SK-MEL-5 (cell line): ENCODE measurements around the gene KCNJ6. TPM values are rescaled to one million over a fixed set of nuclear protein-coding genes. Genes with fewer than 3 reads are reported as not detected.
"Not testable (repeated sequence)": the region's sequence is repeated elsewhere in the genome, so short reads cannot be mapped to it uniquely, and the experiment has no call there.

Source experiments
- DNase-seq: peaks from one replicate; pipeline ENCODE4 v3.0.0-alpha.2; 2016; ENCODE audit warnings: low read depth, low spot score
- in situ Hi-C: cut with HindIII; loops from 2 replicates; pipeline ENCODE4 v1.10.0; 2016; ENCODE audit warnings: low sequenced_read_pairs, high pct_unique_total_duplicates, low pct_unique_long_range_greater_than_20kb
- total RNA-seq: library from RNA; depleted of rRNA; stranded (reverse); fragments of >200 nt; shearing (Covaris generic); gene quantifications from 2 replicates; pipeline ENCODE4 v1.2.3, GENCODE V29; 2014

Gene KCNJ6
- total RNA-seq, 1 experiment from 2014 or later: not detected

DNA sequence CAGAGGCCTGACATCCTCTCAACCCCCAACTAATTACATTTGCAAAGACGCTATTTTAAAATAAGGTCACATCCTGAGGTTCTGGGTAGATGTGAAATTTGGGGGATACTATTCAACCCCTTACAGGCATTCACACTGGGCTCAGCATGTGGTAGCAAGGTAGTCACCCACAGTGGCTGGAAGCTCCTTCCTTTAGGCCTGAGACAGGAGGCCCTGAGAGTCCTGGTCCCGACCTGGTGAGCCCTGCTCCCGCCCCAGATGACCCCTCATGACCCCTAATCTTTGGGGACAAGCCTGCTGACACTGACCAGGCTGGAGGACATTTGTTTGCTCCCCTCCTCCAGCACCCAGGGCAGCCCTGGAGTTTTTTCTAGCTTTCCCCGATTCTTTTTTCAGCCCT lies 323.8 kb downstream of the KCNJ6 start:
- in situ Hi-C loops: no loop called here
- DNase-seq: no peak

DNA sequence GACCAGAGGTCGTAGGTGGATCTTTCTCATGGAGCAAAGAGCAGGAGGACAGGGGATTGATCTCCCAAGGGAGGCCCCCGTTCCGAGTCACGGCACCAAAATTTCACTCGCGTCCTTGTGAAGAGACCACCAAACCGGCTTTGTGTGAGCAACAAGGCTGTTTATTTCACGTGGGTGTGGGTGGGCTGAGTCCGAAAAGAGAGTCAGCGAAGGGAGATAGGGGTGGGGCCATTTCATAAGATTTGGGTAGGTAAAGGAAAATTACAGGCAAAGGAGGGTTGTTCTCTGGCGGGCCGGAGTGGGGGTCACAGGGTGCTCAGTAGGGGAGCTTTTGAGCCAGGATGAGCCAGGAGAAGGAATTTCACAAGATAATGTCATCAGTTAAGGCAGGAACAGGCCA lies 324.3 kb downstream of the KCNJ6 start:
- in situ Hi-C loops, DNase-seq: not testable (repeated sequence)

DNA sequence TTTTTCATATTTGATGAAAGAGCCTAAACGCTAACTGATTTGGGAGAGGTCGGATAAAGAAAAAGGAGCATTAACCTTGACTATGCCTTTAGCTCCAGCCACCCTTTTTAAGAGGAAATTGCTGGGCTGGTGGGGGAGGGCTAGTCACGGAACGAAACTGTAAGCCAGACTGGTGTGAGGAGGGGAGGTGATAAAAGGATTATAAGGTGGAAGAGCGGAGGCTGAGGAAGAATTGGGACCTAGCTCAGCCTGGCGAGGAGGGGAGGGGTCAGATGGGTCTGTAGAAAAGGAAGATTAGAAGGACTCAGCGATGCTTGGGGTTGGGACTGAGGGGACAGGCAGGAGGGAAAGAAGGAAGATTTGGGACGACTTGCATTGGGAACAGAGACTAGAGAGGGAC lies 325.4 kb downstream of the KCNJ6 start:
- DNase-seq, in situ Hi-C loops: not testable (repeated sequence)

DNA sequence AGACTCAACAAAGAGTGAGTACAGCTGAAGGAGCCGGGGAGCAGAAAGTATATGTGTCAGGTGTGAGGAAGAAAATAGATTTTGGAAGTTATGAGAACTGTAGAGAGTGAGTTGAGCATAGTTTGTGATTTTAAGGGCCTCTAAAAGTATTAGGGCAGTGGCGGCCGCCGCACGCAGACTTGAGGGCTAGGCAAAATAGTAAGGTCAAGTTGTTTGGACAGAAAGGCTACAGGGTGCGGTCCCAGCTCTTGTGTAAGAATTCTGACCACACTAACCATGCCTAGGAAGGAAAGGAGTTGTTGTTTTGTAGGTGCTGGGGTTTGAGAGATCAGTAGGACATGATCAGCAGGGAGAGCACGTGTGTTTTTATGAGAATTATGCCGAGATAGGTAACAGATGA lies 327.6 kb downstream of the KCNJ6 start:
- DNase-seq, in situ Hi-C loops: not testable (repeated sequence)

DNA sequence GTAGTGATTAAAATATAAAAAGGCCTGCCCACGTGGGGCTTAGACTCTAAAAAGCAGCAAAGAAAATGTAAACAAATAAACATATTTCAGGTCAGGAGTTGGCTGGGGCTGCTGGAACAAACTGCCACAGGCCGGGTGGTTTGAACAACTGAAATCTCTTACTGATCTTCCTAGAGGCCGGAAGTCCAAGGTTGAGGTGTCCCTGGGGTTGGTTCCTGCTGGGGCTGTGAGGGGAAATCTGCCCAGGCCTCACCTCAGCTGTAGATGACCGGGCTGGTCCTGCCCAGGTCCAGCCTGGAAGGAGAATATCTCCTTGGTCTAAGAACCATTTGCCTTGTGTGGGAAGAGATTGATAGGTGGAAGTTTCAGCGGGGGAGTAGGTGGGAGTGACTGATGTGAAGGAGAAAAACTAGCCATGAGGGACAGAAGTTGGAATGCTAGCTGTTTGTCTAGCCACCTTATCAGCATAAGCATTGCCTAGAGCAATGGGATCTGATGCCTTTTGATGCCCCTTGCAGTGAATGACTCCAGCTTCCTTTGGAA lies 328.6 kb downstream of the KCNJ6 start:
- no peak for DNase-seq
- in situ Hi-C loops: no loop called here

DNA sequence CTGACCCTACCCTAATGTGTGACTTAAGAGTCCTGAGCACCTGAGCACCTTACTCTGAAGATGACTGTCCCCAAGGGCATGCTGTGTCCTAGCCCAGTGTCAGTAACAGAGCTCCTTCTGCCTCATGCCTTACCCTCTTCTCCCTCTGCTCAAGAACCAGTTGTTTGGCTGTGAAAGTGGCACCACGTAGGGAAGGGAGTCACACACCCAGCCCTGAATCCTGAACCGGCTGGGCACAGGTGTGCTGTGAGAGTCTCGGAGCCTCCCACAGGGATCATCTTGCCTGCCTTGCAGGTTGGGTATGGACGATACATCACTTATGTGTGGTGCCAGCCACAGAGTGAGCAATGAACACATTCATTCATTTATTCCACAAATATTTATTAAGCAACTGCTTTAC lies 329.1 kb downstream of the KCNJ6 start:
- in situ Hi-C loops: no loop called here

DNA sequence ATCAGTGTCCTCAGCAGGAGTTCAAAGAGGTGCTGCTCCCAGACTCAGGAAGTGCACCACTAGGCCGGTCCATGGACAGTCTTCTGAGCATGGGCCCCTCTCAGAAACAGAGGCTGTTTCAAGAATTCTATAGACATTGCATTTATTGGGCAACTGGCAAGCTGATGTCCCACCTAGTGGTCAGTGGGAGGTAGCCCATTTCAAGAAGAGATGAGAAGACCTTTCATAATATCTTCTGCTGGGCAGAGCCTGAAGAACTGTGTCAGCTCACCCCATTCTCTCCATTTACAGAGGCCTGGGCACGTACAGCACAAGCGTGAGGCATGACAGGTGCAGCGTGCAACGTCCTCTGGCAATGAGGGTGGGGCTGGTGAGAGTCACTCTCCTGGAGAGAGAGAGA lies 333.7 kb downstream of the KCNJ6 start:
- DNase-seq: peak; percentile 66
- in situ Hi-C loops: no loop called here

More for the DNA sequence above, 329.1 kb downstream of the KCNJ6 start:
- DNase-seq: no peak

DNA sequence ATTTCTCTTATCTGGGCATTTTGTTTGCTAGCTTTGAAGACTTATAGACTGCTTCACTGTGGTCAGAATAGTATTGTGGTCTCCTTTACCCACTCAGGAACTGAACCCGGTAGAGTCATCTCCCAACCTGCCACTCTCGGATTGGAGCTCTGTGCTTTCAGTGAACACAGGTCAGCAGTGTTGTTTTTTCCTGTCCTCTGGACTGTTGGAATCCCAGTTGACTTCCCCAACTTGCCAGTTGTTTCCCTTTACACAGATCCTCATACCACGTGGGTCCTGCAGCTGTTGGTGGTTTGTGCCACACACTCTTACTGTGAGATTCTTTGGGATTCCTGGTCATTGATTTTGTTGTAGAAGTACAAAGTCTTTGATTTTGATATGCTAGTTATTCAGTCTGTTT lies 335.6 kb downstream of the KCNJ6 start:
- peak; percentile 1 for DNase-seq
- in situ Hi-C loops: no loop called here

DNA sequence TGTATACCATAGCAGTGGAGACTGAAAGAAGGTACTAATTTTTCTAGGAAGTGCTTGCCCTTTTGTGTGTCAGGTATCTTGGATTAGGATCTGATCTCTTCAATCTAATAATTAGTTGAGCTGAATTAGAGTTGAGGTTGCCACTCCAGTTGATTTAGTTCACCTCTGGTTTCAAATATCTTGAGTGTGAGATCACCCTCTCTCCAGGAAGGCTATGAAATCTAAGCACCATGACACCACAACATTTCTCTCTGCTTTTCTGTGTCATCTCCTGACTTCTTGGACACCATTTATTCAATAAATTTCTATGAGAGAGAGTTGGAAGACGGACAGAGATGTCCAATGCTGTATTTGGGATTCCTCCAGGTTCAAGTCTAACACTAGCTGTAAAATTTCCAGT lies 336.9 kb downstream of the KCNJ6 start:
- in situ Hi-C loops: no loop called here
- DNase-seq: no peak

DNA sequence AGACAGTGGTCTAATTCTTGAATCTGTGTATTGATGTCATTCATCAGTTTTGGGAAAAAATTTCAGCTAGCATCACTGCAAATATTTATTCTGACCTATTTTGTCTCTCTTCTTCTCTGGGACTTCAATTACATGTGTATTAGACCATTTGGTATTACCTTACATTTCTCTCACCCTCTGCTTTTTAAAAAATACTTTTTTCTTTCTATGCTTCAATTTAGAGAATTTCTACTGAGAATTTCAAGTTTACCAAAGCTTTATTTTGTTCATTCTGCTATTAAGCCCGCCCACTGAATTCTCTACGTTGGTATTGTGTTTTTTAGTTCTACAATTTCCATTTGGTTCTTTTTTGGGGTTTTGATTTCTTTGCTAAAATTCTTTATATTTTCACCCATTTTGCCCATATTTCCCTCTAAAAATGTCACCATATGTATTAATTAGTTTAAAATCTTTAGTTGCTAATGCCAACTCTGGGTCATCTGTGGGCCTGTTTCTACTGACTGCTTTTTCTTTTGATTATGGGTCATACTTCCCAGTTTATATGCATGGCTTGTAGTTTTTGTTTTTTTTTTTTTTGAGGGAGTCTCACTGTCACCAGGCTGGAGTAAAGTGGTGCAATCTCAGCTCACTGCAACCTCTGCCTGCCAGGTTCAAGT lies 337.7 kb downstream of the KCNJ6 start:
- no peak for DNase-seq
- in situ Hi-C loops: no loop called here

DNA sequence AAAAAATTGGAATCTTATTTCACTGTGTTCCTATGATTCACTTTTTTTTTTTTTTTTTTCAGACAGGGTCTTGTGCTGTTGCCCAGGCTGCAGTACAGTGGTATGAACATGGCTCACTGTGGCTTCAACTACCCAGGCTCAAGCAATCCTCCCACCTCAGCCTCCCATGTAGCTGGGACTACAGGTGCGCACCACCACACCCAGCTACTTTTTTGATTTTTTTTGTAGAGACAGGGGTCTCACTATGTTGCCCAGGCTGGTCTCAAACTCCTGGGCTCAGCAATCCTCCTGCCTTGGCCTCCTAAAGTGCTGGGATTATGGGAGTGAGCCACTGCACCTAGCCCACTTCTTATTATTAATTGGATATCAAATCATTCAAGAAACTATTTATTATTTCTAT lies 339.3 kb downstream of the KCNJ6 start:
- in situ Hi-C loops, DNase-seq: not testable (repeated sequence)

DNA sequence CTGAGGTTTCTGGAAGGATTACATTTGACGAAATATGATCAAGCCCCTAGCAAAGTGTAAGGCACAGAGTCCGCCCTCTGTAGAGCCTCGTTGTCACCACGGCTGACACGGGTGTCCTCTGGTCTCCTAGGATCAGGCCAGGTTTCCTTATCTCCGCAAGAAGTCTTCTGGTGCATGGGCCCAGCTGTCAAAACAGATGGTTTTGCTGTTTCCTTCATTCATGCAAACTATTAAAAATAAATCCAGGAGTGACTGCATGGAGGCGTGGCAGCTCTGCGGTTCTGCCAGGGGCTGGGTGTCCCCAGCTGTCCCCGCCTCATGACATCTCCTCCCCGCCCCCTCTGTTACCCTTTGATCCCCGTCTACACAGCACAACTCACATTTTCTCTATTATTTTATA lies 340.7 kb downstream of the KCNJ6 start:
- DNase-seq: no peak
- in situ Hi-C loops: no loop called here

DNA sequence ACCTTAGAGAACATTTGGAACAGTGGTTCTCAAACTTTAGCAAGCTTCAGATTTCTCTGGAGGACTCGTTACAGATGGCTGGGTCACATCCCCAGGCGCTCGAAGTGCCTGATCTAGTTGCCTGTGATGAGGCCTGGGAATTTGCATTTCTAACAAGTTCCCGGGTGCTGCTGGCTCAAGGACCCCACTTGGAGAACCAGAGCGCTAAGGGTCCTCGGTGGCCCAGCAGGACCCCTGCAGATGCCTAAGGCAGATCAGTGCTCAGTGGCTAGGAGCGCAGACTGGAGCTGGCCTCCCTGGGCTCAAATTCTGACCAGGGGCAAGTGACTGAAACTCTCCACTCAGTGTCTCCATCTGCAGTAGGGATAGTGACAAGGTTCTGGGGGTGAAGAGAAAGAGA lies 341.5 kb downstream of the KCNJ6 start:
- in situ Hi-C loops: no loop called here
- DNase-seq: no peak

DNA sequence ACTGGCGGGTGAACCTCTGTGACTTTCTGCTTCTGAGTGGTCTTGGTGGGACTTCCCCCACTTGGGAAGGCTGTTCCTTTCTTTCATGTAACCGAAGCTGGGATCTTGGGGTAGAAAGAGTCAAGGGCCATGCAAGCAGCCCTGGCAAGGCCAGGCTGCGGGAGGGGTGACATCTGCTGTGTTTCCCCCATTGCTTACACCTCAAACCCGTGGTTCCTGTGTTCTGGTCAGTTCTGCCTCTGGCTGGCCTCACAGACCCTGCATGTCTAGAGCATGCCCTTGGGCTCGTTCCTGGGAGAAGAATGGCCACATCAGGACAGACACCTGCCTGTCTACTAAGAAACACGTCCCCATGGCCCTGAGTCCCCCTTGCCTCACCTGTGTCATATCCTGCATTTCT lies 341.9 kb downstream of the KCNJ6 start:
- no peak for DNase-seq
- in situ Hi-C loops: no loop called here

DNA sequence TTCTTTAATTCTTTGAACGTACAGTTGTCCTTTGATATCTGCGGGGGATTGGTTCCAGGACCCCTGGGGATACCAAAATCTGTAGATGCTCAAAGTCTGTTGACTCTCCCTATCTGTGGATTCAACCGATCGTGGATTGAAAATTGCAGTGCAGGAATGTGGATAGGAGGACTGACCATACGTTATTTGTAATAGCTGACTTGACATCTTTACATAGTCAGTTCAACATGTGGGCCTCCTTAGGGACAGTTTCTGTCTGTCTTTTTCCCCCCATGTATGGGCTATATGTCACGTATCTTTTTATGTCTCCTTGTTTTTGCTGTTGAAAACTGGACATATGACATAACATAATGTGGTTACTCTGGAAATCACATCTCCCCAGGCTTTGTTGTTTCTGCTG lies 344.8 kb downstream of the KCNJ6 start:
- DNase-seq: no peak
- in situ Hi-C loops: no loop called here

DNA sequence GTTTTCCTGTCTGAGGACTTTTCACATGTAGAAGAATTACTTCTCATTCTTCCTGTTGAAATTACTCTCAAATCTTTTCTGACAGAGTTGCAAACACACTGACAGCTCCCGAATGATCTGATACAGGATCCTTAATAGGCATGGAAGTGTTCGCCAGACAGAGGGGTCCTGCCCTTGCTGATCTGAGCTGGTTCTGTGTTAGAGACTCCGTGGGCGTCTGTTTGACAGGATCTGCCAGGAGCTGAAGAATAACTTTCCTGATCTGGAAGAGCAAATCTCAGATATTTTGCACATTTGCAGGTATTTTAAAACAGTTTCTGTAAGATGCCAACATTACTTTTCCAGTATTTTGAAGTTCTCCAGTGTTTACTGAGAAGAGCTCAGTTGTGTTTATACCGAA lies 347.3 kb downstream of the KCNJ6 start:
- in situ Hi-C loops: no loop called here
- DNase-seq: no peak

DNA sequence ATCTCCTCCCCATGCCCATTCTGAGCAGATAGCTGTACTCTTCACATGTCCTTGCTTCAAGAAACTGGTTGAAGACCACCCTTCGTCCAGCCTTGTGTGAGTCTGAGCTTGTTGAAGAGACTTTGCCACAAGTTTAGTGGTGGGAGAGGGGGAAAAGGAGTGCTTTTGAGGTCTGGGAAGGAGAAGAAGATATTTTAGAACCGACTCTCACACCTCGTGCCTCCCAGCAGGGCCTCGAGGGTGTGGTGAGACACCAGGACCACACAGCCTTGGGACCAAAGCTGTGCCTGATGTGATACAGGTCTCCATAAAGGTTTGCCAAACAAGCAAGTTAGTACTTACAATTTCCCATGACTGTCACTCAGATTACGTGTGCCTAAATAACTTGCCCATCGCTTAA lies 347.8 kb downstream of the KCNJ6 start:
- in situ Hi-C loops: no loop called here
- no peak for DNase-seq

DNA sequence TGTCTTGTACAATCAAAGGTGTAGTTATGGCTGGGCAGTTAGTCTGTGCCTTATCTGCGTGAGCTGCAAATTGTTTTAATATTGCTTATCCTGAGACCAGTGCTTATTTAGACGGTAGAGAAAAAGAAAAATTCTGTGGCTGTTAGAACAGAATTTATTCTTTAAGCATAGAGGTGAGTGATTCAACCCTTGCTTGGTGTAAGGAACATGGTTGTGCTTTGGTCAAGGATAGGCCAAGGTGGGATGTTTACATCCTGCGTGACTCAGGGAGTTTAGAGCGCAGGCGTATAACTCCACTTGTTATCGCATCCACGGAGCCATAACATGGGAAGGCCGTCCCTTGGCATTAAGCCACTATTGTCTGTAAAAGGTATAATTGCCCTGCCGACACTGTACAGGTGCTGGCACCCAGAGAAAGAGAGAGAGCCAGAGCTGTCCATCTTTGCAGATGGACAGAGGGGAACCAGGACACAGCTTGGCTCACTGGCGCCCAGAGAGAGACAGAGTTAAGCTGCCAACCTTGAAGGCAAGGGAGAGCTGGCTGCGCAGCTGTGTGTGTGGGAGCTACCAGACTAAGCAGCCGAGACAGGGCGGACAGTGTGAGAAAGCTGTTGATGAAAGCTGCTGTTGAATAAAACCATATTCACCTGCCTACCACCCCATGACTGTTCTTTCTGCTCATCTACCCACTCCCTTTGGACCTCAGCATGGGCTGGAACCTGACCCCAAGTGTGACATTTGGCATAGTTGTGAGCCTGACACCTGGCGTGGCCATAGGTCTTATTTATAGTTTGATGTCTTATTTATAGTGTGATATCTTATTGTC lies 349.3 kb downstream of the KCNJ6 start:
- in situ Hi-C loops: no loop called here

More for the DNA sequence above, 349.3 kb downstream of the KCNJ6 start:
- DNase-seq: no peak
